ENCODE measurements around the gene CHRM2. TPM values are rescaled to one million over a fixed set of nuclear protein-coding genes. Genes with fewer than 3 reads are reported as not detected.

The CHRM2 gene
- total and polyA plus RNA-seq, 2 of the 8 experiments (the other 6 are each of a cell fraction or from before 2014, with no cell fraction given) = 0.17 to 0.32 TPM

- Histone ChIP-seq H2AFZ (ENCODE audit: low read length) (no peak overlapping the region), H4K91ac (replicated peaks; ENCODE audit: insufficient read length, low read length) (no peak overlapping the region), H3K4ac (replicated peaks; ENCODE audit: insufficient read length, low read depth, low read length) (no peak overlapping the region), H2BK5ac (ENCODE audit: low read depth, low read length) (no peak overlapping the region), H3K23ac (ENCODE audit: insufficient read length) (no peak overlapping the region), H3K9me3 (ENCODE audit: insufficient read depth in 2 of 2, low read depth in 1 of 2, low read length in 1 of 2) (no peaks in the 10 kb centered on the region), H3K56ac (replicated peaks; ENCODE audit: insufficient read length, low read depth, low read length) (no peak overlapping the region), H4K8ac (ENCODE audit: extremely low read depth, insufficient read depth, low read length) (no peak overlapping the region), H3K4me3 (ENCODE audit: extremely low read depth in 1 of 4, insufficient read depth in 2 of 4, low read depth in 3 of 4, low read length in 4 of 4) (no peak overlapping the region), H4K5ac (ENCODE audit: insufficient read length, low read depth, low read length) (no peak overlapping the region), H3K79me1 (ENCODE audit: low read depth, low read length) (no peaks in the 10 kb centered on the region), H3K4me2 (ENCODE audit: insufficient read depth in 1 of 2, low read depth in 2 of 2, low read length in 2 of 2) (no peak overlapping the region), H3K18ac (ENCODE audit: extremely low read depth, low read length) (no peak overlapping the region), H3K27ac (ENCODE audit: low read depth, low read length) (no peak overlapping the region), H3K9ac (replicated peaks in 1 of 4; ENCODE audit: extremely low read depth in 1 of 4, low read depth in 3 of 4, low read length in 3 of 4) (no peak overlapping the region), H3K14ac (ENCODE audit: insufficient read length) (no peak overlapping the region), H3K23me2 (ENCODE audit: low read depth, low read length) (no peaks in the 10 kb centered on the region), H3K27me3 (replicated peaks in 1 of 4; ENCODE audit: control insufficient read depth in 3 of 4, extremely low read depth in 1 of 4, insufficient read depth in 3 of 4, low read length in 3 of 4) (no peaks in the 10 kb centered on the region), H3K36me3 (ENCODE audit: control insufficient read depth in 2 of 4, insufficient read depth in 4 of 4, low read length in 3 of 4) (no peaks in the 10 kb centered on the region), H2BK120ac (replicated peaks; ENCODE audit: low read depth, low read length) (no peak overlapping the region), H2AK5ac (ENCODE audit: low read depth, low read length) (no peak overlapping the region), H2BK12ac (ENCODE audit: low read depth, low read length) (no peak overlapping the region), H2BK15ac (ENCODE audit: low read length) (no peak overlapping the region), H2BK20ac (ENCODE audit: low read length) (no peak overlapping the region), H3K4me1 (replicated peaks in 1 of 4; ENCODE audit: control insufficient read depth in 3 of 4, insufficient read depth in 4 of 4, low read length in 3 of 4) (no peaks in the 10 kb centered on the region; a peak in 1 of 7 replicates), H3K79me2 (ENCODE audit: control insufficient read depth in 1 of 2, insufficient read depth in 2 of 2, low read length in 2 of 2) (no peaks in the 10 kb centered on the region), H4K20me1 (replicated peaks in 1 of 2; ENCODE audit: control insufficient read depth in 1 of 2, insufficient read depth in 2 of 2, low read length in 2 of 2) (no peaks in the 10 kb centered on the region)
- POLR2A ChIA-PET (ENCODE audit: partially characterized antibody) = no interaction called here
- no peak for FAIRE-seq
- DNase-seq (ENCODE audit: low read depth in 1 of 2, low spot score in 2 of 2) = no peak
- TF ChIP-seq CBX8 (IDR thresholded peaks at IDR 0.05; ENCODE audit: borderline replicate concordance, low read depth, low read length) (no peak), MAFK (IDR thresholded peaks at IDR 0.05; ENCODE audit: low read depth, low read length) (no peak)
- 100% methylated on average over 3 of the region's 3 CpGs; no CpG with 5 or more reads in 1 of the 2 experiments for WGBS, 2 experiments (ENCODE audit: extremely low coverage in 1 of 2, insufficient coverage in 1 of 2, insufficient read length in 1 of 2, insufficient replicate concordance in 2 of 2, low coverage in 1 of 2, low lambda C conversion rate in 2 of 2, missing lambda C conversion rate in 1 of 2)
- CTCF ChIA-PET (ENCODE audit: partially characterized antibody) = no interaction called here
These were observed 177.1 kb downstream of the CHRM2 start for GRCh38 chr7:137045573-137045972.

Measured in H1 (cell line).